GM06990 (cell line): ENCODE measurements around the gene LTO1.

Experiments
- DNase-seq: peaks from one replicate; pipeline ENCODE4 v3.0.0-alpha.2; 2011; ENCODE audit not compliant: insufficient read length; ENCODE audit errors: extremely low read depth
- H3K27me3 ChIP-seq: replicated peaks from 2 replicates; pipeline ENCODE4 v1.6.0; 2011; ENCODE audit warnings: low read length; ENCODE audit not compliant: control insufficient read depth, insufficient read depth
- H3K36me3 ChIP-seq: 2 replicates; pipeline ENCODE4 v1.5.1; 2011; ENCODE audit warnings: low read length; ENCODE audit not compliant: control insufficient read depth, insufficient read depth
- H3K4me3 ChIP-seq: replicated peaks from 2 replicates; pipeline ENCODE4 v1.5.1; 2011; ENCODE audit warnings: low read depth, mild to moderate bottlenecking, control low read depth, low read length
- TF ChIP-seq, protein P1 (sequence below): IDR thresholded peaks from 2 replicates; pipeline ENCODE4 v1.5.1; 2011; ENCODE audit warnings: low read length, control low read depth, mild to moderate bottlenecking, inconsistent platforms; ENCODE audit not compliant: insufficient read depth, poor library complexity, severe bottlenecking

The LTO1 gene

DNA sequence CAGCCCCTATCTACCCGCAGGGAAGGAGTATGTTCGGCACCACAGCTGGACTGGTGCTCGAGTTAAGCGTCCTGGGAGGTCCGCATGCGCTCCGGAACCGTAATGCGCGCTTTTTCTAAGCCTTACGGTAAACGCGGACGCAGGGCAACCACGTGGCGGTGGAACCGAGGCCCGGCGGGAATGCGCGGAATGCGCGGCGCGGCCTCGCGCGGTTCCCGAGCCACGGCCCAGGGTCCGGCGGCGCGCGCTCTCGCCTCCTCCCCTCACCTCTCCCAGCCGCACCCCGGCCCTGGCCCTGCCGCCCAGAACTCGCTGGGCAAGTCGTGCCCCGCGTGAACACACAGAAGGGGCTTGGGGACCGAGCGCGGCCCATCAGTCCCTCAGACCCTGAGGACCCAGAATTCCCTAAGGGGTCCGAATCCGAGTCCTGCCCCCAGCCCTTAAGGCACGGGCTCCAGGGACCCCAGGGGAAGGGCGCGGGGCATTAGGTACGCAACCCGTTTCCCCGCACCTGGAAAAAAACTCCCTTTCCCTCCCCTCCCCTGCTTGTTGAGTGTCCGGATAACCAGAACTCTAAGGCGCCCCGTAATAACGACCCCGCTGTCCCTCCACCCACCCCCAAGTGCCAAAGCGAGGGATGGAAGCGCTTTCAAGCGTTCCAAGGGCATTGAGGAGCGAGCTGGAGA lies 38.5 kb downstream of the LTO1 start:
- Histone ChIP-seq H3K27me3 (no peaks in the 10 kb centered on the region; the same call in none of the 2 replicates), H3K4me3 (no peak overlapping the region), H3K36me3 (no peaks in the 10 kb centered on the region)
- no peak for DNase-seq
- TF ChIP-seq, protein P1, sequence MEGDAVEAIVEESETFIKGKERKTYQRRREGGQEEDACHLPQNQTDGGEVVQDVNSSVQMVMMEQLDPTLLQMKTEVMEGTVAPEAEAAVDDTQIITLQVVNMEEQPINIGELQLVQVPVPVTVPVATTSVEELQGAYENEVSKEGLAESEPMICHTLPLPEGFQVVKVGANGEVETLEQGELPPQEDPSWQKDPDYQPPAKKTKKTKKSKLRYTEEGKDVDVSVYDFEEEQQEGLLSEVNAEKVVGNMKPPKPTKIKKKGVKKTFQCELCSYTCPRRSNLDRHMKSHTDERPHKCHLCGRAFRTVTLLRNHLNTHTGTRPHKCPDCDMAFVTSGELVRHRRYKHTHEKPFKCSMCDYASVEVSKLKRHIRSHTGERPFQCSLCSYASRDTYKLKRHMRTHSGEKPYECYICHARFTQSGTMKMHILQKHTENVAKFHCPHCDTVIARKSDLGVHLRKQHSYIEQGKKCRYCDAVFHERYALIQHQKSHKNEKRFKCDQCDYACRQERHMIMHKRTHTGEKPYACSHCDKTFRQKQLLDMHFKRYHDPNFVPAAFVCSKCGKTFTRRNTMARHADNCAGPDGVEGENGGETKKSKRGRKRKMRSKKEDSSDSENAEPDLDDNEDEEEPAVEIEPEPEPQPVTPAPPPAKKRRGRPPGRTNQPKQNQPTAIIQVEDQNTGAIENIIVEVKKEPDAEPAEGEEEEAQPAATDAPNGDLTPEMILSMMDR: no peak

DNA sequence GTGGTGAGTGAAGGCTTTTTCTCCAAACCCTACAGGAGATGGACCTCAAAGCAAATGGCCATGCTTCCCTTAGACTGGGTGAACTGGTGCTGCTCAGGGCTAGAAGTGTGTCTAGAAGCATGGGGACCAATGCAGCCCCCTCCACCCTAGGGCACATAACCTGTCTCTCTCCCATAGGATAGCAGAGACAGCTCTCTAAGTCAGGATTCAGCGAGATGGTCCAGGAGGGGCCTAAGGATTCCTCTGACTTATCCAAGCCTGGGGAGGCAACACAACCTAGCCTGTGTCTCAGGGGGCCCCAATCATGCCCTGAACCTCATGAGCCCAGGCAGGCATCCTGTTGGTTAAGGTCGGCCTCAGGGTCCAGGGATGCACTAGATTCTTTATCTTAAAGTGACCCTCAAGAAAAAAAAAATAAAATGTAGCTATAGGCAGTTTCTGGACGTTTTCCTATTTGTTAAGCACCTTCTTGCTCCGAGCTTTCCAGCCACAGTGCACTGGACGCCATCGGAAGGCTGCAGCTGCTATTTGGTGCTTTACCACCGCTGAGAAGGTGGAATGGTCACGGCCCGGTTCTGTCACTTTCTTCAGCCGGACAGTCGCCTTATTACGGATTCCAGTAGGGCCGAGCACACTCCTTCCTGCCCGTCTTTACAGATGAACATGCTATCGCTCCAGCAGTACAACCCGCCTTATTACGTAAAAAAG lies 39.2 kb downstream of the LTO1 start:
- TF ChIP-seq, protein P1: no peak

GRCh38 chr11:69635195-69635594 lies 40.0 kb downstream of the LTO1 start:
- H3K27me3 ChIP-seq: no peaks in the 10 kb centered on the region; the same call in none of the 2 replicates
- no peak overlapping the region for H3K4me3 ChIP-seq
- TF ChIP-seq, protein P1: no peak
- DNase-seq: no peak
- no peaks in the 10 kb centered on the region for H3K36me3 ChIP-seq

More for the DNA sequence above, 39.2 kb downstream of the LTO1 start:
- no peak overlapping the region for H3K4me3 ChIP-seq
- DNase-seq: no peak
- no peaks in the 10 kb centered on the region; the same call in none of the 2 replicates for H3K27me3 ChIP-seq
- no peaks in the 10 kb centered on the region for H3K36me3 ChIP-seq

DNA sequence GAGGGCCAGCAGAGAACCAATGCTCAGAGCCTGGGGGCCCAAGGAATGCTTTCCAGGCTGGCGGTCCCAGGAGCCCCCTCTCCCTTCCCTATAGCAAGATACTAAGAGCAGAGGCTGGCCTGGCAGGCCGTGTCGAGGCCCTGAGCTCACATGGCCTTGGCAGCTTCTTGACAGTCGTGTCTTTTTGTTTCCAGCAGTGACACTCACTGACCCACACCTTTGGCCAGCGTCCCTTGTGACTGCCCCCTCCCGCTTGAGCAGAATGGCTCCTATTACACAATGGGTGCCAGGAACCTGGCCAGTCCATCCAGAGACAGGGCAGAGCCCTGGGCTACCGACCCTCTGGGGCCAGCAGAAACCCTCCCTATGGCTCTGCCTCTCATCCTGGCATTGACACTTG lies 40.6 kb downstream of the LTO1 start:
- no peak for DNase-seq
- TF ChIP-seq, protein P1: no peak
- Histone ChIP-seq H3K27me3 (no peaks in the 10 kb centered on the region; the same call in none of the 2 replicates), H3K4me3 (no peak overlapping the region), H3K36me3 (no peaks in the 10 kb centered on the region)

DNA sequence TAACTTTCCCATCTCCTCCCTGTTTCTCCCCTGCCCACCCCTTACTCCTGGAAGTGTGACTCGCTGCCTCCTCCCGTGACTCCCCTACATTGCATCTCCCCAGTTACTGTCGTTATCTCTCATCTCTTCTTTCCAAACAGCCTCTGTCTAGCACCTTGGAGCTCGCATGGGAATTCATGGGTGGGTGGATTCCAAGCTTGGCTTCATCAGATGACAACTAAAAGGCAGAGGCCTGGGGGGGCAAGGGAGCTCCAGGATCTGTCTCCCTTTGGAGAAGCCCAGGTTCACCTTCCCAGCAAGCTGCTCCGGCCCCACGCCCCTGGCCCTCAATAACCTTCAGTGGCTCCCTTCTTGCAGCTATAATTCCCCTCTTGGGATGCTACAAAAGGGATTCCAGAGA lies 41.1 kb downstream of the LTO1 start:
- no peak overlapping the region for H3K4me3 ChIP-seq
- DNase-seq: no peak
- no peaks in the 10 kb centered on the region for H3K36me3 ChIP-seq
- TF ChIP-seq, protein P1: no peak
- no peaks in the 10 kb centered on the region; the same call in none of the 2 replicates for H3K27me3 ChIP-seq
